Activated T-cell treated with anti-CD3 and anti-CD28 coated beads, Interleukin-2, amount 50 U/mL, for 1 hour (primary cell): ENCODE measurements around the gene MRE11.
"Not testable (repeated sequence)": the region's sequence is repeated elsewhere in the genome, so short reads cannot be mapped to it uniquely, and the experiment has no call there.

ENCODE experiments used
- DNase-seq: peaks from one replicate; pipeline ENCODE4 v3.0.0-alpha.2; 2020

The MRE11 gene

DNA sequence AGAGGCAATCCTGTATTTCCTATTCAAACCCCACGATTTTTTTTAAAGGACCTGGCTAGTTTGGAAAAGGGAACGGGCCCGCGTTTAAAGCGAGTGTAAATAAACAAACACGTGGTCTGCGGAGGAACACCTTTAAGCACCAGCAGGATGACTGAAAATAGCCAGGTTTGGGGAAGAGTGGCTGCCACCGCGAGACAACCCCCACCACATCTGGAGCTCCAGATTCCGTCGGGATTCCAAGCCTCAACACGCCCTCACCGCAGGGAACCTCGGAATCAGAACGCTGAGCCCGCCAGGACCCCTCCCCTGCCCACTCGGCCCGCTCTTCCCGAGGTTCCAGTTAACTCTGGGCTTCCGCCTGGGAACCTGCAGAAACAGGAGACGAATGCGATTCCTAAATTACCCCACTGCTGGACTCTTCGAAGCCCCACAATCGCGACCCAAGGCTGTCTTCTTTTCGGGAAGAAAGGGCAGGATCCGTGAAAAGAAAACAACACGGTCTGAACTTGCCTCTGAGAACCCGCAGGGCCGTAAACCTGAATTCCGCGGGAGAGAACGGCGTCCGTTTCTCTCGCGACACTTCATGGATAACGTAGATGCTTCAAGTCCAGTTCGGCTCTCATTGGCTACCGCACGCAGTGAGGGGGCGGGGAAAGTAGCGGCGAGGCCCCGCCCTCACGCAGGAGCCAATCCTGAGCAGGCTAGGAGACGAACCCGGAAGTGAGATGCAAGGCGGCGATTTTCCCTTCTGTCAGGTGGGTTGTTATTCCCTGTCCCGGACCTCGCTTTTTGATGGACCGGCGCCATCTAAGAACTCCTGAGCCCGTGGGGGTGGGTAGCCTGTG is at the start of gene MRE11, which contains the start of gene ANKRD49:
MRE11 (minus strand) TSS at position 564 of the 845 bp plus-strand sequence. CDS start 1,043 bp downstream, outside the sequence.
ANKRD49 (plus strand) TSS at position 704 of the 845 bp plus-strand sequence. CDS start 2,710 bp downstream, outside the sequence.
- DNase-seq = peak; percentile 96

DNA sequence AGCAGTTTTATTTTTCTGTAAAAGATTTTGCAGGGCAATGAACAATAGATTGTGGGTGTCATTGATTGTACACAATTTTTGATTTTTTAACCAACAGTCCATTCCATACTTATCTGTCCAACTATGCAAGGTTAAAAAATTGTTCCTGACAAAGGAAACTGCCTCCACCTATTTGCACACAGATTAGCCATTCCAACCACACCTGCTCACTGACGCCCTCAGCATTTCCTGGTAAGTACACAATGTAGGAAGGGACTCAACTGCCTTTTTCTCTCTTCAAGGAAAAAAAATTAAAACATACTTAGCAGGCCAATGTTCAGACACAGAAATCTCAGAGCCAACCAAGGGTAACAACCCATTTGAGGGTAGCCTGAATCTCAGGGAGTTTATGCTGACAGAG is 45.8 kb upstream of the MRE11 start:
- DNase-seq = no peak

DNA sequence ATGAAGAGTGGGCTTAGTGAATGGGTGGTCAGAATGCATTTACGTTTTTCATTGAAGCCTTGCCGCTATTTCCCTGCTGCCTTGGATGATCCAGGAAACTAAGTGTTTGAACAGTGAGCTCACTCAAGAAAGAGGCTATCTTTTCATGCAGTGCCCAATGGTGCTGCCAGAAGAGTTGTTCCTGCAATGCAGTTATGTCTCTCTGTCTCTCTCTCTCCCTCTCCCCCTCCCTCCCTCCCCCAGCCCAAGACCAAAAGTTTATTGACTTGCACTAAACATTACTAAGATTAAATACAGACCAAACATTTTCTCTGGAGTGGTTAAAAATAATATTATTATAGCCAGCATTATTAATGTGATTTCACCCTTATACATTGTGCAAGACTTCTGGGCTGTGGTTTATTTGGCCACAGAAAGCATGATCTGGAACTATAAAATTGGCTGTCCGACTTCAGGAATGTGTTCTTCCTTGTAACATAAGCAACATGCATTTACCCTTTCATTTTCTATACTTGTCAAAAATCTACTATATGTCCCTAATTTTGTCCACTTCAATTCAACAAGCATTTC is 43.5 kb upstream of the MRE11 start:
- no peak for DNase-seq

DNA sequence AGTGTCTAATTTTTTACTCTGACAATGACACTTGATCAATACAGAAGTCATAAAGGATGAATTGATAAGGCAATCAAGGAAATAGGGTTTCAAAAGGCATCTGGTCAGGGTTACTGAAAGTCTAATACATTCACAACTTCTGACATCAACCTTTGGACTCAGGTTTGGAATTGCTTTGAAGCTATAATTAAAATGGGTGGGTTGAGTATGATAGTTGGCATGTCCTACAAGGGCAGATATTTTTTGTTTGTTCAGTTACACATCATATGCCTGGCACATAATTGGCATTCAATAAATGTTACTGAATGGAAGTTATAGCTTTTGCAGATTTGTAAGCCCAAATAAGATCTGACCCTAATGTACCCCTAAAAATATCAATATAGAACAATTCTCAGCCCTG is 42.7 kb upstream of the MRE11 start:
- no peak for DNase-seq

- DNase-seq = no peak
Observed at GRCh38 chr11:94533696-94534630, 40.3 kb upstream of the MRE11 start.

- DNase-seq = no peak
Observed at GRCh38 chr11:94533206-94533605, 39.6 kb upstream of the MRE11 start.

GRCh38 chr11:94532211-94532610 is 38.6 kb upstream of the MRE11 start:
- DNase-seq = no peak

GRCh38 chr11:94528551-94528950 is 34.9 kb upstream of the MRE11 start:
- DNase-seq = no peak

DNA sequence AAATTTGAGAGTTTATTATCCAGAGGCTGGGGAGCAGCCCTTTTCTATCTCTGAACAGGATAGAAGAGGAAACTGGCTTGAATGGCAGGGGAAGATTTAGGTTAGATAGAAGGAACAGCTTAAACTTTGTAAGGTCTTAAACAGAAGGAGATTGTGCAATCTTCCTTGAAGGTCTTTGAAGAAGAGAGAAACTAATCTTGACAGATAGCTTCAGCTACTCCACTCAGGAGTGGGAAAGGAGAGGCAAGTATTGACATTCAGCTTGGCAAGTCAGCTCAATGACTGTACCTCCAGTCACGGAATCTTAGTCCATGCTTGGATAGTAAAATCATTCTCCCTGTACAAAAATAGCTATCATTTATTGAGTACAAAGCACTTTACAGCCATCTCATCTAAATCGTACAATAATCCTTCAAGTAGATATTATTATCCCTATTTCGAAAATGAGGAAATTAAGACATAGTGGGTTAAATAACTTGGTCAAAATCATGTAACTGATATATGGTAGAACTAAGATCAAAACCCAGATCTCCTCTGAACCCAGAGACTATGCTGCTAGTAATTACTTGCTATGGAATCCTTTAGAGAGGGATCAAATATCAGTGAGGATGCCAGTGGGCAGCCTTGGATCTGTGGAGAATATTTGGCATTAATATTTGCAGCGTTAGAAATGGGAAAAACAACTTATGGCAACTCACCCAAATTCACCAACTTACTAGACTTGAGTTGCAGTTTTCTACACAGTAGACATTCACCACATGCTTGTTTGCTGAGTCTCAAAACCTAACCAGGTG is 33.2 kb upstream of the MRE11 start:
- DNase-seq = no peak

GRCh38 chr11:94525546-94526324 is 32.1 kb upstream of the MRE11 start:
- DNase-seq = no peak

- no peak for DNase-seq
Observed at GRCh38 chr11:94524341-94524740, 30.7 kb upstream of the MRE11 start.

DNA sequence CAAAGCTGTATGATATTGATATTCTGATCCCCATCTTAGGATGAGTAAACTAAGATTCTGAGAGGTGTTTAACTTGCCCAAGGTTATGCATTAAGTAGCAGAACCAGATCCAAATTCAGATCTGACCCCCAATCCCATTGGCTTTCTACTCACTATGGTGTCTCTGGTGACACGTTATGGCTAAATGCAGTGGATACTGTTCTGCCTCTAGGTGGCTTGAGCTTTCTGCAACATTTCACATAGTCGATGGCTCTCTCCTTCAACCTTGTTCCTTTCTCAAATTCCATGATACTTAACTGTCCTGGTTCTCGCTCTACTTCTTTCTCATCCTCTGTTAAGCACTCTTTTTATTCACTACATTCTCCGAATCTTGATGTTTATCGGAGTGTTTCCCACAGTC is 28.0 kb upstream of the MRE11 start:
- no peak for DNase-seq

GRCh38 chr11:94519478-94520084 is 25.9 kb upstream of the MRE11 start:
- DNase-seq = no peak

DNA sequence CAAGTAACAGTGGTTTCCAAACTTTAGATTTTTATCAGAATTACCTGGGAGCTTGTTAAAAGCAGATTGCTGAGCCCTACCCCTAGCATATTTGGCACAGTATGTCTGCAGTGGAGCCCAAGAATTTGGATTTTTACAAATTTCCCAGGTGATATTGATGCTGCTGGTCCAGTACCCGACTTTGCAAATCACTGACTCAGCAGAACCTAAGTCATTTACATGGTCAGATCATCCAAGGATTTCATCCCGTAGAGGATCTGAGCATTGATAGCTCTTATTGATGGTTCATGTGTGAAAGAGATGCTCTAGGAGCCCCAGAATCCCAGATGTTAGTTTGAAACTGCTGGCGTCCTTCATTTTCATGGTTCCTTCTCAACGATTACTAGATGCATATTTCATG is 24.7 kb upstream of the MRE11 start:
- no peak for DNase-seq

DNA sequence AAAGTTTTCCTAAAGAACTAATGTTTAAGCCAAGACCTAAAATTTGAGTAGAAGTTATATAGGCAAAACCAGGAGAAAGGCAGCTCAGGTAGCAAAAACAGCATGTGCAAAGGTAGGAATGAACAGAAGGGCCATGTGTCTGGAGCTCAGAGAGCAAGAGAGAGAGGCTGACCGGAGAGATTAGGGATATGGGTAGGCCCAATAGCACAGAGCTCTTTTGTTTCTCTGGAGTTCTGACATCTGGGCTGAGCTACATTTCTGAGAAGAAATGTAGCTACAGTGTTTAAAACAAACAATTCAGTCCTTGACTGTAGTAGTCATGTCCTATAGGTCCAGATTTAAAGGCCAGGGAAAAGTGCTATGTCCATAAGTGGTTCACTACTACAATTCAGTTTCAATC is 23.1 kb upstream of the MRE11 start:
- no peak for DNase-seq

DNA sequence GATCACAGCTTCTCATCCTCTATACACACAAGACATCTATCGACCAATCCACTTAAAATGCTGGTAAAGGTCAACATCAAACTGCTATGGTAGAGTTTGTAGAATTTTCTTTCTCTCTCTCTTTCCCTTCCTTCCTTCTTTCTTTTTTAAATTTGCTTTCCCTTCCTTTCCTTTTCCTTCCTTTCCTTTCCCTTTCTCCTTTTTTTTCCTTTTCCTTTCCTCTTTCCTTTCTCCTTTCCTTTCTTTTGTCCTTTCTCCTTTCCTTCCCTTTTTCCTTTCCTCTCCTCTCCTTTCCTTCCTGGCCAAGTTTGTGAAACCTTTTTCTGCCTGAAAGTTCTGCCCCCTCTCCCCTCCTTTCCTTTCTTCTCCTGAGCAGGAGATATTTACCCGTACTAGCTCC is 21.8 kb upstream of the MRE11 start:
- DNase-seq = no peak

- no peak for DNase-seq
Observed at GRCh38 chr11:94513091-94513490, 19.4 kb upstream of the MRE11 start.

GRCh38 chr11:94511932-94512781 is 18.5 kb upstream of the MRE11 start, which contains the start of gene C11orf97:
Gene C11orf97, plus strand, starts transcription at chr11:94512461. Its CDS starts 68 bp downstream, at chr11:94512529.
- DNase-seq = peak; percentile 61

DNA sequence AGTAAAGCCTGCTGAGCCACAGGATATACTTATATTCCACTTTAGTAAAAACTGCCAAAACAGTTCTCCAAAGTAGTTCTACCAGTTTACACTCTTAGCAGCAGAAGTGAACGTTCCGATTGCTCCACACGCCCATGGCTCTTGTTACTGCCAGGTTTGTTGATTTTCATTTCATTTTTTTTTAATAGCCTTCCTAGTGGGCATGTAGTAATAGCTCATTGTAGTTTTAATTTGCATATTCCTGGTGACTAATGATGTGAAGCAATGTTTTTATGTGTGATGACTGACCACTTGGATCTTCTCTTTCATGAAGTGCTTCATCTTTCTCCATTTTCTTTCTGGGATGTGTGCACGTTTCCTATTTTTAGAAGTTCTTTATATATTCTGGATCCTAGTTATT is 13.8 kb upstream of the MRE11 start:
- no peak for DNase-seq

DNA sequence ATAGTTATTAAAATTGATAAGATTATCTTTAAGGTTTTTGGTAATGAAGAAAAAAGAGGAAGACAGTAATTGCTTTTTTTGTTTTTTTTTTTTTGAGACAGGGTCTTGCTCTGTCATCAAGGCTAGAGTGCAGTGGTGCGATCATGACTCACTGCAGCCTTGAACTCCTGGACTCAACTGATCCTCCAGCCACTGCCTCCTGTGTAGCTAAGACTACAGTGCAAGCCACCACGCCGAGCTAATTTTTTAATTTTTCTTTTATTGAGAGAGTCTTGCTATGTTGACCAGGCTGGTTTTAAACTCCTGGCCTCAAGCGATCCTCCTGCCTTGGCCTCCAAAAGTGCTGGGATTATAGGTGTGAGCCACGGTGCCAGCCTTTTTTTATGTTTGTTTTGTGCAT is 12.9 kb upstream of the MRE11 start:
- not testable (repeated sequence) for DNase-seq
